Liver (tissue), 9 donors: Measurements from ENCODE around the gene SCAMP5. TPM values are rescaled to one million over a fixed set of nuclear protein-coding genes. Genes with fewer than 3 reads are reported as not detected.

ENCODE experiments used
- DNase-seq: peaks from one replicate; pipeline ENCODE4 v3.0.0-alpha.2; 2017; ENCODE audit warnings: low spot score
- H3K27ac ChIP-seq, 2 donors: one replicate each; pipeline ENCODE4 v1.7.0; 2013; ENCODE audit warnings: inconsistent platforms in 2 of 2, low read length in 2 of 2, control low read depth in 1 of 2, low read depth in 1 of 2, mild to moderate bottlenecking in 1 of 2
- H3K27me3 ChIP-seq, 4 donors: one replicate each; pipeline versions ENCODE4 v1.6.1 to v1.7.0; 2013; ENCODE audit warnings: low read length in 3 of 4, inconsistent platforms in 1 of 4, mild to moderate bottlenecking in 1 of 4, moderate library complexity in 1 of 4; ENCODE audit not compliant: control insufficient read depth in 4 of 4, insufficient read depth in 4 of 4
- H3K36me3 ChIP-seq, 4 donors: one replicate each; pipeline versions ENCODE4 v1.6.1 to v1.7.0; 2013; ENCODE audit warnings: low read length in 3 of 4, mild to moderate bottlenecking in 3 of 4, low read depth in 1 of 4, moderate library complexity in 1 of 4; ENCODE audit not compliant: control insufficient read depth in 4 of 4, insufficient read depth in 3 of 4
- H3K4me1 ChIP-seq, 4 donors: one replicate each; pipeline versions ENCODE4 v1.6.1 to v1.7.0; 2013; ENCODE audit warnings: low read length in 3 of 4, mild to moderate bottlenecking in 3 of 4, moderate library complexity in 1 of 4; ENCODE audit not compliant: control insufficient read depth in 4 of 4, insufficient read depth in 4 of 4
- H3K4me3 ChIP-seq, 3 donors: one replicate each; pipeline versions ENCODE4 v1.6.1 to v1.7.0; 2013; ENCODE audit warnings: low read length in 3 of 3, control low read depth in 1 of 3, low read depth in 1 of 3, mild to moderate bottlenecking in 1 of 3
- H3K9ac ChIP-seq, 2 donors: one replicate each; pipeline ENCODE4 v1.7.0; 2013; ENCODE audit warnings: low read length in 2 of 2, mild to moderate bottlenecking in 2 of 2, moderate library complexity in 2 of 2, control low read depth in 1 of 2, low read depth in 1 of 2
- H3K9me3 ChIP-seq, 4 donors: one replicate each; pipeline versions ENCODE4 v1.6.1 to v1.7.0; 2013; ENCODE audit warnings: low read length in 3 of 4; ENCODE audit not compliant: control insufficient read depth in 4 of 4
- EGR1 ChIP-seq, 2 donors: IDR thresholded peaks; 2 replicates each; pipeline ENCODE4 v1.6.1; 2016 to 2018; ENCODE audit warnings: antibody characterized with exemption in 2 of 2, low read depth in 2 of 2
- FOXA1 ChIP-seq: IDR thresholded peaks from 2 replicates; pipeline ENCODE4 v1.6.1; 2016; ENCODE audit warnings: antibody characterized with exemption
- FOXA2 ChIP-seq: IDR thresholded peaks from 2 replicates; pipeline ENCODE4 v1.6.1; 2016; ENCODE audit warnings: antibody characterized with exemption
- GABPA ChIP-seq, 2 donors: IDR thresholded peaks in 1 of 2; conservative IDR thresholded peaks in 1 of 2; 2 replicates each; pipeline ENCODE4 v1.6.1; 2016; ENCODE audit warnings: antibody characterized with exemption in 2 of 2, mild to moderate bottlenecking in 1 of 2, moderate library complexity in 1 of 2
- HNF4A ChIP-seq, 2 donors: conservative IDR thresholded peaks; 2 replicates each; pipeline ENCODE4 v1.6.1; 2016; ENCODE audit warnings: antibody characterized with exemption in 2 of 2, mild to moderate bottlenecking in 2 of 2
- HNF4G ChIP-seq: IDR thresholded peaks from 2 replicates; pipeline ENCODE4 v1.6.1; 2016; ENCODE audit warnings: antibody characterized with exemption
- JUND ChIP-seq, 2 donors: IDR thresholded peaks; 2 replicates each; pipeline ENCODE4 v1.6.1; 2016; ENCODE audit warnings: antibody characterized with exemption in 2 of 2
- NR2F2 ChIP-seq: IDR thresholded peaks from 2 replicates; pipeline ENCODE4 v1.6.1; 2016; ENCODE audit warnings: antibody characterized with exemption
- RAD21 ChIP-seq, 2 donors: IDR thresholded peaks; 2 replicates each; pipeline ENCODE4 v1.6.1; 2016; ENCODE audit warnings: antibody characterized with exemption in 2 of 2, mild to moderate bottlenecking in 2 of 2
- RXRA ChIP-seq, 2 donors: IDR thresholded peaks; 2 replicates each; pipeline ENCODE4 v1.6.1; 2017 to 2018; ENCODE audit warnings: antibody characterized with exemption in 2 of 2, mild to moderate bottlenecking in 1 of 2
- SP1 ChIP-seq: IDR thresholded peaks from 2 replicates; pipeline ENCODE4 v1.6.1; 2018; ENCODE audit warnings: antibody characterized with exemption, mild to moderate bottlenecking
- TAF1 ChIP-seq: conservative IDR thresholded peaks from 2 replicates; pipeline ENCODE4 v1.6.1; 2016; ENCODE audit warnings: antibody characterized with exemption, mild to moderate bottlenecking
- WGBS: extraction: QIAGEN DNeasy Blood & Tissue Kit; methylation state at CpG from one replicate; pipeline ENCODE4 v1.1.7; 2013; 5-methylcytosine and 5-hydroxymethylcytosine counted together
- polyA plus RNA-seq, 2 donors: library from polyadenylated mRNA; stranded (reverse) in 1 of 2; unstranded in 1 of 2; fragments of 200-250 nt in 1 of 2; fragments of >200 nt in 1 of 2; fragmentation: Nextera tagmentation in 1 of 2; extraction: Ambion mirVana in 1 of 2; gene quantifications; one replicate each; pipeline versions ENCODE4 v1.2.1 to v1.2.3, GENCODE V29; 2013 to 2015
- total RNA-seq, 2 donors: library from RNA; depleted of rRNA; stranded (reverse); fragments of >200 nt; gene quantifications; one replicate each; pipeline ENCODE4 v1.2.3, GENCODE V29; 2014
- TF ChIP-seq, protein P1 (sequence below): IDR thresholded peaks from 2 replicates; pipeline ENCODE4 v1.6.1; 2016; ENCODE audit warnings: antibody characterized with exemption
- TF ChIP-seq, protein P2 (sequence below): IDR thresholded peaks from 2 replicates; pipeline ENCODE4 v1.6.1; 2016; ENCODE audit warnings: antibody characterized with exemption
- TF ChIP-seq, protein P3 (sequence below): IDR thresholded peaks from 2 replicates; pipeline ENCODE4 v1.6.1; 2016; ENCODE audit warnings: antibody characterized with exemption, mild to moderate bottlenecking
- donor health status: healthy.
- donor health status: healthy.
- donor health status: healthy.
- donor health status: healthy.
- donor health status: healthy.

Gene SCAMP5
- total and polyA plus RNA-seq, 4 donors: 0.50 to 7.5 (median 5.7) TPM

DNA sequence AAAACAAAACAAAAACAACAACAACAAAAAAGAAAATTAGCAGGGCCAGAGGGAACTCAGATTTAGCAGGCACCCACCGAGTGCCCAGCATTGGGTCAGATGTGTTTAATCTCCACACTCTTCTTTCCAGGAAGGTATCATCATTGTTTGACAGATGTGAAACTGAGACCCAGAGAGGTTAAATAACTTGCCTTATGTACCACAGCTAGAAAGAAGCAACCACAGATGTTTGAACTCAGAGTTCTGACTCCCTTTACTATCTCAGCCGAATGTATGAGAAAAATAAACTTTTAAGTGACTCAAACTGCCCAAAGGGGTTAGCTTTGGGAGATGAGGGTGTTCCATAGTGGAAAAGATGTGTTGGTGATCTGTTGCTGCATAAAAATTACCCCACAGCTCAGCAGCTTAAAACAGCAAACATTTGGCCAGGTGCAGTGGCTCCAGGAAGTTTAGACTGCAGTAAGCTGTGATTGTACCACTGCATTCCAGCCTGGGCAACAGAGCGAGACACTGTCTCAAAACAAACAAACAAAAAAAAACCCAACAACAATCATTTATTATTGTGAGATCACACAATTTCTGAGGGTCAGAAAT, 34.3 kb upstream of the SCAMP5 start:
- no peak for DNase-seq
- TF ChIP-seq, protein P1, sequence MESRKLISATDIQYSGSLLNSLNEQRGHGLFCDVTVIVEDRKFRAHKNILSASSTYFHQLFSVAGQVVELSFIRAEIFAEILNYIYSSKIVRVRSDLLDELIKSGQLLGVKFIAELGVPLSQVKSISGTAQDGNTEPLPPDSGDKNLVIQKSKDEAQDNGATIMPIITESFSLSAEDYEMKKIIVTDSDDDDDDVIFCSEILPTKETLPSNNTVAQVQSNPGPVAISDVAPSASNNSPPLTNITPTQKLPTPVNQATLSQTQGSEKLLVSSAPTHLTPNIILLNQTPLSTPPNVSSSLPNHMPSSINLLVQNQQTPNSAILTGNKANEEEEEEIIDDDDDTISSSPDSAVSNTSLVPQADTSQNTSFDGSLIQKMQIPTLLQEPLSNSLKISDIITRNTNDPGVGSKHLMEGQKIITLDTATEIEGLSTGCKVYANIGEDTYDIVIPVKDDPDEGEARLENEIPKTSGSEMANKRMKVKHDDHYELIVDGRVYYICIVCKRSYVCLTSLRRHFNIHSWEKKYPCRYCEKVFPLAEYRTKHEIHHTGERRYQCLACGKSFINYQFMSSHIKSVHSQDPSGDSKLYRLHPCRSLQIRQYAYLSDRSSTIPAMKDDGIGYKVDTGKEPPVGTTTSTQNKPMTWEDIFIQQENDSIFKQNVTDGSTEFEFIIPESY: no peak
- TF ChIP-seq NR2F2 (no peak), RAD21 (IDR thresholded peaks at IDR 0.05) (no peak), SP1 (no peak), FOXA2 (no peak)
- peaks cover 0 to 11% (median 3%) of the 10 kb centered on the region in 4 donors for H3K27me3 ChIP-seq
- no peak overlapping the region for H3K4me3 ChIP-seq
- no peak overlapping the region for H3K27ac ChIP-seq
- H3K4me1 ChIP-seq: peaks cover 15 to 22% (median 18%) of the 10 kb centered on the region in 4 donors
- H3K36me3 ChIP-seq: no peaks in the 10 kb centered on the region
- no peak overlapping the region for H3K9ac ChIP-seq
- no peaks in the 10 kb centered on the region for H3K9me3 ChIP-seq
- WGBS: 53% methylated on average over 3 of the region's 3 CpGs

DNA sequence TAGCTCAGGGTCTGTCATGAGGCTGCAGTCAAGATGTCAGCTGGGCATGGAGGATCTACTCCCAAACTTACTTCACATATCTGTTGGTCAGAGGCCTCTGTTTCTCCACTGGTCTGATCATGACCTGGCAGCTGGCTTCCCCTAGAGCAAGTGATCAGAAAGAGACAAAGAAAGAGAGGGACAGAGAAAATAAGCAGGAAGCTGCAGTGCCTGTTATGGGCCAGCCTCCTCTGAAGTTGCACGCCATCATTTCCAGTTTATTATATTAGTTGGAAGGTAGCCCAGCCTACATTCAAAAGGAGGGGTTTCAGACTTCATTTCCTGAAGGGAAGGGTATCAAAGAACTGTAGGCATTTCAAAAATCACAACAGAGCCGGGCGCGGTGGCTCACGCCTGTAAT, 33.7 kb upstream of the SCAMP5 start:
- no peak for DNase-seq
- no peak overlapping the region for H3K27ac ChIP-seq
- WGBS: 71% methylated on average over 5 of the region's 5 CpGs

More for the DNA sequence above, 33.7 kb upstream of the SCAMP5 start:
- H3K4me3 ChIP-seq: no peak overlapping the region
- H3K9ac ChIP-seq: no peak overlapping the region
- H3K9me3 ChIP-seq: no peaks in the 10 kb centered on the region
- TF ChIP-seq, protein P2, sequence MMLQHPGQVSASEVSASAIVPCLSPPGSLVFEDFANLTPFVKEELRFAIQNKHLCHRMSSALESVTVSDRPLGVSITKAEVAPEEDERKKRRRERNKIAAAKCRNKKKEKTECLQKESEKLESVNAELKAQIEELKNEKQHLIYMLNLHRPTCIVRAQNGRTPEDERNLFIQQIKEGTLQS: no peak
- no peak for TF ChIP-seq FOXA1
- TF ChIP-seq RXRA (IDR thresholded peaks at IDR 0.05): no peak
- TF ChIP-seq RAD21 (IDR thresholded peaks at IDR 0.05): no peak
- no peak for TF ChIP-seq TAF1
- TF ChIP-seq EGR1 (IDR thresholded peaks at IDR 0.05; ENCODE audit: low read depth in 2 of 2): no peak
- TF ChIP-seq JUND (IDR thresholded peaks at IDR 0.05): no peak
- TF ChIP-seq, protein P3, sequence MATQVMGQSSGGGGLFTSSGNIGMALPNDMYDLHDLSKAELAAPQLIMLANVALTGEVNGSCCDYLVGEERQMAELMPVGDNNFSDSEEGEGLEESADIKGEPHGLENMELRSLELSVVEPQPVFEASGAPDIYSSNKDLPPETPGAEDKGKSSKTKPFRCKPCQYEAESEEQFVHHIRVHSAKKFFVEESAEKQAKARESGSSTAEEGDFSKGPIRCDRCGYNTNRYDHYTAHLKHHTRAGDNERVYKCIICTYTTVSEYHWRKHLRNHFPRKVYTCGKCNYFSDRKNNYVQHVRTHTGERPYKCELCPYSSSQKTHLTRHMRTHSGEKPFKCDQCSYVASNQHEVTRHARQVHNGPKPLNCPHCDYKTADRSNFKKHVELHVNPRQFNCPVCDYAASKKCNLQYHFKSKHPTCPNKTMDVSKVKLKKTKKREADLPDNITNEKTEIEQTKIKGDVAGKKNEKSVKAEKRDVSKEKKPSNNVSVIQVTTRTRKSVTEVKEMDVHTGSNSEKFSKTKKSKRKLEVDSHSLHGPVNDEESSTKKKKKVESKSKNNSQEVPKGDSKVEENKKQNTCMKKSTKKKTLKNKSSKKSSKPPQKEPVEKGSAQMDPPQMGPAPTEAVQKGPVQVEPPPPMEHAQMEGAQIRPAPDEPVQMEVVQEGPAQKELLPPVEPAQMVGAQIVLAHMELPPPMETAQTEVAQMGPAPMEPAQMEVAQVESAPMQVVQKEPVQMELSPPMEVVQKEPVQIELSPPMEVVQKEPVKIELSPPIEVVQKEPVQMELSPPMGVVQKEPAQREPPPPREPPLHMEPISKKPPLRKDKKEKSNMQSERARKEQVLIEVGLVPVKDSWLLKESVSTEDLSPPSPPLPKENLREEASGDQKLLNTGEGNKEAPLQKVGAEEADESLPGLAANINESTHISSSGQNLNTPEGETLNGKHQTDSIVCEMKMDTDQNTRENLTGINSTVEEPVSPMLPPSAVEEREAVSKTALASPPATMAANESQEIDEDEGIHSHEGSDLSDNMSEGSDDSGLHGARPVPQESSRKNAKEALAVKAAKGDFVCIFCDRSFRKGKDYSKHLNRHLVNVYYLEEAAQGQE: no peak
- TF ChIP-seq, protein P1: no peak
- no peak for TF ChIP-seq HNF4A (conservative IDR thresholded peaks at IDR 0.05)
- TF ChIP-seq GABPA (IDR thresholded peaks at IDR 0.05 in 1 of 2, conservative IDR thresholded peaks at IDR 0.05 in 1 of 2): no peak
- no peak for TF ChIP-seq HNF4G
- no peak for TF ChIP-seq FOXA2
- peaks cover 11 to 18% (median 14%) of the 10 kb centered on the region in 4 donors for H3K4me1 ChIP-seq
- no peaks in the 10 kb centered on the region for H3K36me3 ChIP-seq
- peaks cover 0 to 11% (median 3%) of the 10 kb centered on the region in 4 donors for H3K27me3 ChIP-seq
